D341Med (cell line): ENCODE data around the gene TACSTD2.
A peak's percentile ranks its signal among the peaks of the same experiment; 100 is the strongest.
"Not testable (repeated sequence)": the region's sequence is repeated elsewhere in the genome, so short reads cannot be mapped to it uniquely, and the experiment has no call there.

ENCODE experiments used
- DNase-seq: peaks from one replicate; pipeline ENCODE4 v3.0.0; 2012; ENCODE audit warnings: low spot score

TACSTD2 gene

DNA sequence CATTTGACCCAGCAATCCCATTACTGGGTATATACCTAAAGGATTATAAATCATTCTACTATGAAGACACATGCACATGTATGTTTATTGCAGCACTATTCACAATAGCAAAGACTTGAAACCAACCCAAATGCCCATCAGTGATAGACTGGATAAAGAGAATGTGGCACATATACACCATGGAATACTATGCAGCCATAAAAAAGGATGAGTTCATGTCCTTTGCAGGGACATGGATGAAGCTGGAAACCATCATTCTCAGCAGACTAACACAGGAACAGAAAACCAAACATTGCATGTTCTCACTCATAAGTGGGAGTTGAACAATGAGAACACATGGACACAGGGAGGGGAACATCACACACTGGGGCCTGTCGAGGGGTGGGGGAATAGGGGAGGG, 13.3 kb downstream of the TACSTD2 start:
- not testable (repeated sequence) for DNase-seq

- DNase-seq, result no peak
Observed at GRCh38 chr1:58561633-58562032, 15.4 kb downstream of the TACSTD2 start.

DNA sequence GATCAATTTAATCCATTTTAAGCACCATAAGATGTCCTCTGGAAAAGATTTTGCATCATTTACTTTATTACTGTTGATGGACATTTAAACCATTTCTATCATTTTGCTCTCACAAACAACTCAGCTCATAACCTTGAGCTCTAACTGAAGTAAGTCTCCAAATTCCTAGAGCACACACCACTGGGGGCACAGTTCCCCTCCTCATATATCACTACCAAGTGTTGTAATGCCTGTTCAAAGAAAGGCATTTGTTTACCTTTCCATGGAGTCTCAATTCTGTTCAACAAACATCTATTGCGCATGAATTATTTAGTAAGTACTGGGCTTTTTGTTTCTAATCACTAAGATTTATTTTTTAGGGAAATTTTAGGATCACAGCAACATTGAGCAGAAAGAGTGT, 21.7 kb downstream of the TACSTD2 start:
- no peak for DNase-seq

- DNase-seq, result peak; percentile 33
Observed at GRCh38 chr1:58551186-58552140, 25.6 kb downstream of the TACSTD2 start.

DNA sequence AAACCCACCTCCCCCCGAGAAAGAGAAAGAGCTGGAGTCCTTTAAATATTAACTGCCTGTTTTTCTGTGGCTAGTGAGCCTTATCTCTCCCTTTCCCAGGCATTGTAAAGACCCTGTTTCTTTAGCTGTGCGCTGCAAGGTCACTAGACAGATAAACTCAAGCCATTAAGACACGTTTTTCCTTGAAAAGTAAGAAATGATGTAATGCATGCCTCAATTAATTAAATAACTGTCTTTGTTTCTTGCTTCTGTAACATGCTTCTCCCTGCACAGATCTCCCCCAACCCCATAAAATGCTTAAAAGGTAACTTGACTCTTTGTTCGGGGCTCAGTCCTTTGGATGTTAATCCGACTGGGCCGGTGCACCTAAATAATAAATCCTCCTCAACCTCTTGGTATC, 27.8 kb downstream of the TACSTD2 start:
- DNase-seq, result not testable (repeated sequence)

DNA sequence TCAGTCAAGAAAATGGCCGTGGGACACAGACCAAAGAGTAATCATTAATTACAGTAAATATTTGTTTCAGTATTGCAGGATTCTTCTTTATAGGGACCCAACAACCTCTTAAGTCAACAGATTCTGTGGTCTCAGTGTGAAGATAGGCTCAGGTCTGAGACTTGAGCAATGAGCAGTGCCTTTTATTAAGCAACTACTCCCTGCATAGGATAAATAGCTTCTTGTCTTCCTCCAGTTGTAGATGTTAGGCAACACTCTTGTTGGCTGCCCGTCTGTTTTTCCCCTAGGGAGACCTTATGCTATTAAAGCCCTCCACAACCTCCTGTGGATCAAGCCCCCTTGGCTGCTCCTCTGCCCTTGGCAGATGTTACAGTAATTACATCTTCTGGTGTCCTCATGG, 28.7 kb downstream of the TACSTD2 start:
- DNase-seq, result no peak

- peak; percentile 98 for DNase-seq
Observed at GRCh38 chr1:58546520-58547308, 30.3 kb downstream of the TACSTD2 start, which contains the start of gene OMA1. Gene OMA1, minus strand, starts transcription at chr1:58546726. Its CDS starts 7,432 bp downstream, at chr1:58539294.

GRCh38 chr1:58545591-58546519, 31.2 kb downstream of the TACSTD2 start:
- DNase-seq, result peak; percentile 76

DNA sequence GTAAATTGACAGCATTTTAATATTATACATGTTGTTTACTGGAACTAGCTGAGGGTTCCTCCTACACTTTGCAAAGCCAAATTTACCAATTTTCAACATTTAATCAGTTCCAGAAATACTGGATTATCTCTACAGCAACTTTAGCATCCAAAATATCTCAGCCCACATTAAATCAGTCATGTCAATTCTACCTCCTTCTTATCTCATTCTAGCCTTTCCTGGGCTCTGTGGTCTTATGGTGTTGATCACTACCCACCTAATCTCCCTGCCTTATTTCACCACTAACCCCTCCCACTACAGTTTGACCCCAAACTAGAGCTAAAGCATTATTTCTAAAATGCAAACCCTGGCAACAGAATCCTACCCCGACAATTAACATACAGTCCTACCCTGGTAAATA, 33.8 kb downstream of the TACSTD2 start:
- DNase-seq, result no peak

DNA sequence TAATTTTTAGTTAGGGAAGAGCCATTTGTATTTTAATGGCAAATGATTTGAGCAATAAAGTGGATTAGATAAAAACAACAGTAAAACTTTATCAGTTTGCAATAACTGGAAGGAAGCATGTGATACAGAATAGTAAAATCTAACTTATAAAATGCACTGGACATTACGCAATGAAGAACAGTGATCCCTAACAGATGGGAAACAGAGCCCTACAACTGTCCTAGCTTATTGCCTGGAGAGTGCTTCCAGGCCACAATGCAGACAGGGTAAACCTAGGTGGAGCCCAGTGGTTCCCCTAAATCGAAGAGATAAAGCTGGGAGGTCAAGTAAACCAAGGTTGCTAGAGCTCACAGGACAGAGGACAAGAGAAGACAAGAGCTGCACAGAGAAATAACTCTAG, 37.5 kb downstream of the TACSTD2 start:
- DNase-seq, result no peak

GRCh38 chr1:58538821-58539220, 38.2 kb downstream of the TACSTD2 start:
- DNase-seq, result no peak

DNA sequence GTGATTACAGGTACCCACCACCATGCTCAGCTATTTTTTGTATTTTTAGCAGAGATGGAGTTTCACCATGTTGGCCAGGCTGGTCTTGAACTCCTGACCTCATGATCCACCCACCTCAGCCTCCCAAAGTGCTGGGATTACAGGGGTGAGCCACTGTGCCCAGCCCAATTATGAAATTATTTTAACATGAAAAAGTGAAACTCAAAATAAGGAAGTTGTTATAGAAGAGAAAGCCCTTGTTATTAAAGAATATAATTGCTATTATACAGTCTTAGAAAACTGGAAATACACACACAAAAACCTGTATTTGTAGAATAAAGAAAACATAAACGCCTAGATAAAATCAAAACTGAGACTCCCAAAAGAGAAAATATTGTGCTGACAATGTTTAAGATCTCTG, 45.2 kb downstream of the TACSTD2 start:
- not testable (repeated sequence) for DNase-seq

DNA sequence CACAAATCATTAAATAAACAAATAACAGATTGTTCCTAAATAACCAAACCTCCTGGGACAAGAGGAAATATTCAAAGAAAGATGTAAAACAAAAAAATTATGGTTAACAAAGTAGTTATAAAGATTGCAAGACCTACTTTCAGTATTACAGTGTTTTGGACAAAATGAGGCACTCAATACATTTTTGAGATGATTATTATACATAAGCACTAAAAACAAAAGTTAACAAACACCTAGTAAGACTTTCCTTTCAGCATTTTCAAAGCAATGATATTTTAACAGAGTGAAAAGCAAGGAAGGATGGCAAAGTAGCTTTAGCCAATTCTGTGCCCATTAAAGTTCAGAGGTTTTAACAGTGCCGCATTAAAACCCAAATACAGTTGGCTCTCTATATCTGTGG, 47.8 kb downstream of the TACSTD2 start:
- no peak for DNase-seq

DNA sequence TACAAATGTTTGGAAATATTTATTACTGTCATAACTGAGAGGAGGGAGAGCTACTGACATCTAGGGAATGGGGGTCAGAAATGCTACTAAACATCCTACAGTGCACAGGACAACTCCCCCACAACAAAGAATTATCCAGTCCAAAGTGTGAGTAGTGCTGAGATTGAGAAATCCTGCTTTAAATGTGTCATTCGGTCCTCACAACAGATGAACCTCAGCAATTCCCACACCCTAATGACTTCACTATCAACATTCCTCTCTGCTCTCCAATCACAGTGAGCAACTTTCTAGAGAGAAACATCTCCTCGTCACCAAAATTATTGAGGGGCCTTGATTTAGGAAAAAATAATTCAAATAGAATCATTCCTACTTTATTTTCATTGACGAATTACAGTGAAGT, 48.5 kb downstream of the TACSTD2 start:
- DNase-seq, result no peak
